Left hindlimb (tissue), 1 donor: ENCODE results near the gene ALPK3.
A peak's percentile ranks its signal among the peaks of the same experiment; 100 is the strongest.

Source experiments
- DNase-seq: peaks from one replicate; pipeline ENCODE4 v3.0.0-alpha.2; 2018

The ALPK3 gene

GRCh38 chr15:84816694-84817465, at the start of gene ALPK3:
Gene ALPK3 (plus strand): TSS chr15:84817356. CDS start chr15:84817453, 97 bp downstream.
- peak; percentile 77 for DNase-seq

GRCh38 chr15:84772031-84772430, 45.1 kb upstream of the ALPK3 start:
- DNase-seq, result no peak

- DNase-seq, result no peak
These were observed 44.7 kb upstream of the ALPK3 start for GRCh38 chr15:84772467-84772866.

- DNase-seq, result no peak
These were observed 43.4 kb upstream of the ALPK3 start for GRCh38 chr15:84773716-84774115.

- no peak for DNase-seq
These were observed 41.2 kb upstream of the ALPK3 start for GRCh38 chr15:84775867-84776449.

- DNase-seq, result no peak
These were observed 39.0 kb upstream of the ALPK3 start for GRCh38 chr15:84778194-84778593.

- no peak for DNase-seq
These were observed 36.7 kb upstream of the ALPK3 start for GRCh38 chr15:84780492-84780891.

- no peak for DNase-seq
These were observed 35.7 kb upstream of the ALPK3 start for GRCh38 chr15:84781495-84781894.

- DNase-seq, result no peak
These were observed 34.8 kb upstream of the ALPK3 start for GRCh38 chr15:84782346-84782745.

- DNase-seq, result no peak
These were observed 33.5 kb upstream of the ALPK3 start for GRCh38 chr15:84783493-84784251.

- no peak for DNase-seq
These were observed 32.9 kb upstream of the ALPK3 start for GRCh38 chr15:84784262-84784661.

- DNase-seq, result no peak
These were observed 32.1 kb upstream of the ALPK3 start for GRCh38 chr15:84785053-84785452.

- DNase-seq, result no peak
These were observed 28.7 kb upstream of the ALPK3 start for GRCh38 chr15:84788500-84788899.

GRCh38 chr15:84789762-84790161, 27.4 kb upstream of the ALPK3 start:
- no peak for DNase-seq

GRCh38 chr15:84790676-84791075, 26.5 kb upstream of the ALPK3 start:
- no peak for DNase-seq

GRCh38 chr15:84791763-84792162, 25.4 kb upstream of the ALPK3 start:
- no peak for DNase-seq

- DNase-seq, result no peak
These were observed 23.6 kb upstream of the ALPK3 start for GRCh38 chr15:84793431-84794161.

GRCh38 chr15:84794162-84794547, 23.0 kb upstream of the ALPK3 start:
- DNase-seq, result no peak

GRCh38 chr15:84795186-84795585, 22.0 kb upstream of the ALPK3 start:
- no peak for DNase-seq

GRCh38 chr15:84797212-84797611, 19.9 kb upstream of the ALPK3 start:
- no peak for DNase-seq

GRCh38 chr15:84797801-84798200, 19.4 kb upstream of the ALPK3 start:
- no peak for DNase-seq

- DNase-seq, result no peak
These were observed 18.7 kb upstream of the ALPK3 start for GRCh38 chr15:84798436-84798946.
